ENCODE measurements around the gene WNT1.

Gene WNT1

DNA sequence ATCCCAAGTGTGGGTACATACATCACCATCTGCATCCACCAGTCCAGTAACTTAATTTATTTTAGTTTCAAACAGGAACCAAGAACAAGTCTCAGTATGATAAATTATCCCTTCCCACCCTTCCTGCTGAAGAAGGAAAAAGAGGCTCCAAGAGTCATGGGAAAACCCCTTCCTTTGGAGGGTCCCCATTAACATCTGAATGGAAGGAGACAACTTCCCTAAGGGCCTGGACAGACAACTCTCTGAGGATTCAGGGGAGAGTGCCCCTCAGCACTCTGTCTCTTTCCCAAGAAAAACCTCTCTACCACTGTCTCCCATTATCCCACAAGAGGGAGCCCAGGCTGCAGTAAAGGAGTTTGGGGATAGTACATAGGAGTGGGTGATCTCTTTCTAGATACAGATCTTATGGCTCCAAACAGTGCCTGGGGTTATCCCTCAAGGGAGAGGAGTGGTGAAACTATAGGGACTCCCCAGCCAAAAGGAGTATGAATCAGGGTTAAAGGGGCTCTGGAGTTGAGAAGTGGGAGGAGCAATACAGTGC lies 12.8 kb upstream of the WNT1 start:
- DNase-seq, result peak; percentile 34

DNA sequence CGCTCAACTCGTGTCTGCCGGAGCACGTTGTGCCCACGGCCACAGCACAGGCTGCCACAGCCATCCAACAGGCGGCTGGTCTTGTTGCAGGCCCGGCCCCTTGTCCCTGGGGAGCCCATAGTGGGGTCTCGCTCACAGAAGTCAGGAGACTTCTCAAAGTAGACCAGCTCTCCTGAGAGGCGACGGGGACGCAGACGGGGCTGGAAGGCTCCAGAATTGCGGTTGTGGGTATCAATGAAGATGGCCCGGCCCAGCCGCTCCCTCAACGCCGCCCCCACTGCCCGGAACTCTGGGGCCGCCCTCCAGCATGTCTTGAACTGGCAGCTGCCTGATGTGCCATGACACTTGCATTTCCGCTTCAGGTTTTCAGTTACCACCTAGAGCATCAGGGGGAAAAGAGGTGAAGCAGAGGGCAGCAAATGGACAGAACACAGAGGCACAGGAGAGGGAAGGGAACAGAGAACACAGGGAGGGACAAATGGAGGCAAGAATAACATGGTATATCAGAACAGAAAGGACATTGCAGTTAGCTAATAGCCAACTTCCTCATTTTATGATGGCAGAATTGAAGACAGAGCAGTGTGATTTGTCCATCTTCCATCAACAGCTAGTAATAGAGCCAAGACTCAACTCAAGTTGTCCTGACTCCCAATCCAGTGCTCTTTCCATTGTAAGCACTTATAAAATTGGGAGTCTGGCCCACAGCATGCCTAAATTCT lies 11.8 kb upstream of the WNT1 start:
- DNase-seq, result no peak

DNA sequence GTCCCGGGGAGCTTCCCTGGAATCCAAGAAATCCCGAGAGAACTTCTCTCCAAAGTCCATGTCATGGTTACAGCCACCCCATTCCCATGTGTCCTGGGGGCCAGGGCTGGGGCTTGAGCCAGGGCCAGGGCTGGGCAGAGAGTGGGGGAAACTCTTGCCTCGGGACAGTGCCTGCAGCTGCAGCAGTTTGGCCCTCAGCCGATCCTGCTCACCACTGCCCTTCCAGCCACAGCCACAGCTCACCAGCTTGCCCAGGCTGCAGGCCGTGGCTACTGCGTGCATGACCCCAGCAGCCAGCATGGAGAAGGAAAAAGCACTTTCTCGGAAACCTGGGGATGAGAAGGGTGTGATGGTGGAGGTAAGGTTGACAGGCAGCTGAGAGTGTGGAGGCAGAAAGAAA lies 10.1 kb upstream of the WNT1 start:
- DNase-seq, result no peak

DNA sequence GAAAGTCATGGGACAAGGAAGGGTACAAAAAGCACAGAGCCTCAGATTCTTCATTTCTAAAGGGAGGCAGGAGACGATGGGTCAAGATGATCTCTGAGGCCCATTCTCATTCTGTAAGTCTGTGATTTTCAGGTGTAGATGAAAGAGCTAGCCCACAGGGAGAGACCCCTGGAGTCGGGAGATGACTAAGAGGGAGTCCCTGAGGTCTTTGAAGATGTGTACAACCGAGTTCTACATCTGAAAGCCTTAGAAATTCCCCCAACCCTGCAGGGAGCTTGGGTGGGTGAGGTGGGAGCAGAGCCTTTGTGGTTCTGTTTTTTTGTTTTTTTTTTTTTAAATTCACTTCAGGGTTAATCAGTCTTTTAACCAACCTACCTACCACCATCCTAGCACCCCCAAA lies 9.7 kb upstream of the WNT1 start:
- DNase-seq, result no peak

DNA sequence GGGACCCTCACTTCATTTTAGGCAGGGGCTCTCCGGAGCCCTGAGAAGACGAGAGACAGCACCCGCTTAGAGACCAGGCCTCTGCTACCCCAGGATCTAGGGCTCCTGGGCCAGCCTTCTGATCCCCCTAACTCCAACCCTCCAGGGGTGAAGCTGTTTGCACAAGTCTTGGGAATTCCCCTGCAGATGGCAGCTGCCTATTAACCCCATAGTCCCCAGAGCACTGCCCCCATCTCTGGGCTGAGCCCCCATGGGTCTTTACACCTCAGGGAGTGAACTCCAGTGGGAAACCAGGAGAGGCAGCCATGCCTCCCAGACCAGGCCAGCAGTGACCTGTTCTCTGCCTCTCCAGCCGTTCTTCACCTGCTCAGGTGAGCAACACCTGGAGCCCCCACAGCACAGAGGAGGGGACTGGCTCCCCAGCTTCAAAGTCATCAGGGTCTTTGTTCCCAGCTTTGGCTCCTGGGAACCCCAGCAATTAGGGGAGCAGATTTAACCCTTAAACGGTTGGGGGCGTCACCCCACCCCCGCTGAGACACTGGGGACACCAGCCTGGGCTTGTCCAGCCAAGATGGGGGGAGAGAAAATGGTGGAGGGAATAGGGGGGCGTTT lies 8.9 kb upstream of the WNT1 start:
- no peak for DNase-seq

DNA sequence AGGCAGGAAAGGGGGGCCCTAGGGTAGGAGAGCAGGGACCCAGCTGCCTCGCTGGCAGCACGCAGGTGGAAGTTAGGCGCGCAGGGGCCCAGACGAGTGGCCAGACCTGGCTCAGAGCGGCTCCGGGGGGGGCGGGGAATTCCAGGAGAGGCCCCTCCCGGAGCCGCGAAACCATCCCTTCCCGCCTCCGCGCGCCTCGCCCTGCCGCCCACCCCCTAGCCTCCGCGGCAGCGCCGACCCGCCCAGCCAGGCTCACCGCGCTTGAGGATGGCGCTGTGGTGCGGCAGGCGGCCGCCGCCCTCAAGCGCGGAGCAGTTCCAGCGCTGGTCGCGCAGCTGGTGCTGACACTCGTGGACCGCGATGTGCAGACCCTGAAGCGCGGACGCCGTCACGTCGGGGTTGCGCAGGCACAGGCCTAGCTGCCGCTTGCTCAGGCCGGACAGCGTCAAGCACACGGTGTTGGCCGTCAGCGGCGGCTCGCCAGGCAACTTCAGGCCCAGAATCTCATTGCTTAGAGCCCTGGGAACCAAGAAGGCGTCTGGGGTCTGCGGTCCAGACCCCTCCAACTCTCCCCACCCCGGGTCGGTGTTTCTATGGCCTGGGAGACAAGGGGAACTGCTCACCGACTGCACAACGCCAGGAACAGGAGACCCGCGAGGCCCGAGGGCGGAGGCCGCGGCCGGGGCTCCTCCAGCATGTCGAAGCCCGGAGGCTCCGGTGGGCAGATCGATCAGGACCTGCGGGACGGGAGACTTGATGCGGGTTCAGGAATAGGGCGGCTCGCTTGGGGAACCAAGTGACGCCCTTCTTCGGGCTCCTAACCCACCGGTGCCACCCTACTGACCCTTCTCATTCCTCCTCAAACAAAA lies 8.1 kb upstream of the WNT1 start:
- DNase-seq, result no peak

DNA sequence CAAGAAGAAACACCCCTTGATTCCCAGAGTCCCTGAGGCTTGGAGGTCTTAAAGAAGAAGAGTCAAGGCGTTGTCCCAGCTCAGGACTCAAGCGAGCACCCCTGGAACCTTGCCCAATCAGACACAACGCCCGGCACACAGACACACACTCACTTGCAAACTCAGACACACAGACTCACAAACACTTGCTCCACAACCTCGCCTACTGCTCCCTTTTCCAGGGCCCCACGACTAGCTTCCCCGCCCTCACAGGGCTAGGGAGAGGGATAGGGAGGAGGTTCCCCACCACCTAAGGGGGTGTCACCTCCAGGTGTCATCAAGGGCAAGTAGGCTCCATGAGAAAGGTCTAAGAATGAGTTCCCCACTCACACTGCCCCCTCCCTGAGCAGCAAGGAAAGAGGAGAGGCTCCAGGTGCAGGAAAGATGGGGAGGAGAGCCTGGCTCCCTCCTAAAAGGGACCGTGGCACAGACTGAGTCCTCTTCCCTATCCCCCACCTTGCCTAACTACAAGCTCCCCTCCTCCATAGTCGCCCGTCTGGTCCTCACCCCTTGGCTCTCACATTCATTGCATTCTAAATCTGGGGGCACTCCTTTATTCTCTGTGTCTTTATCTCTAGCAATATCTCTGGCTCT lies 7.3 kb upstream of the WNT1 start:
- no peak for DNase-seq

DNA sequence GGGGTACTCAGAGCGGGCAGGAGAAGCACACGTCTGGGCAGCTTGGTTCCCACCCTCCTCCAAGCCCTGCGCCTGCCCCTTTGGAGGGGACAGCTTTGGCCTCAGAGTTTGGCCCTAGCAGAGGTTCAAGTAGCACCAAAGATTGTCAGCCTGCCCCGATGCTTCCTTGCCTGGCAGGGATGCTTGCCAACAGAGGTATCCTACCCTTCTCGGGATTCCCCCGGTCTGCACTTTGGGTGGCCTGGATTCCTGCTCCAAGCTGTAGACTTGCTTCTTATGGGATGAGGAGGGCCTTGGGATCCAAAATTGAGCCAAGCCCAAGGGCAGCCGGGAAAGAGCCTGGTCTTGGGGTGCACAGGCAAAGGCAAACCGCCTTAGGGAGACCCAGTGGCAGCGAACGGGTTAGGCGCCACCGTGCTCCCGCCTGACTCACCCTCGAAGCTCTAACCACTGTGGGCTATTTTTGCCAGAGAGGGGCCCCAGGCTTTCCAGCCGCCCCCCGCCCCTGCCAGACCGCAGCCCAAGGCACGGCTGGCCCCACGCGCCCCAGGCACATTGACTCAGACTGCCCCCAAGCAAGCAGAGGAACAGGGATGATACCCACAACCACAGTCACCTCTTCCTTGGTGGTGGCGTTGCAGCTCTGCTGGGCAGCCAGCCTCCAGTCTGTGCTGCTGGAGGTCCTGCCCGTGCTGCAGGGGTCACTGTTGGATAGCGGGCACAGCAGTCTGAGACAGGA lies 5.7 kb upstream of the WNT1 start:
- DNase-seq, result peak; percentile 71

DNA sequence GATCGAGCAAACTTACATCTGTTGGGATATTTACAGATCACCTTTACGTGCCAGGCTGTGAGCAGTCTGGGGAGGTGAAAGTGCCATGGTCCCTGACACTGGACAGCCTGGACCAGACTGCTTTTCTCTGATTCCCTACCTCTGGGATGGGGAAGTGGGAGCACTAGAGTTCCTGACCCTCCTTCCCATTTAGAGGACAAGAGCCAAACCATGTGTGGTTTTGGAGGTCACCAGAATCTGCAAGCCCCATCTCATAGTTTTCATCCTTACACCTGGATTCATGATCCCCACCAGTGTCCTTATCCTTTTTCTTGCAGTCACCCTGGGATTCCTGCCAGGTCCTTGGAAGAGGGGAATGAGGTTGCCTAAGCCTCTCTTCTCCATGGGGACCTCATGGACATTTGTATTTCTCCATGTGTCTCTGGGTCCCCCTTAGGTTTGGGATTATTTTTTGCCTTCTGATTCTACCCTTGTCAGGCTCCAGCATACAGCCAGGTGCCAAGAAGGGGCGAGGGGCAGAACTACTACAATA lies 5.1 kb upstream of the WNT1 start:
- no peak for DNase-seq

DNA sequence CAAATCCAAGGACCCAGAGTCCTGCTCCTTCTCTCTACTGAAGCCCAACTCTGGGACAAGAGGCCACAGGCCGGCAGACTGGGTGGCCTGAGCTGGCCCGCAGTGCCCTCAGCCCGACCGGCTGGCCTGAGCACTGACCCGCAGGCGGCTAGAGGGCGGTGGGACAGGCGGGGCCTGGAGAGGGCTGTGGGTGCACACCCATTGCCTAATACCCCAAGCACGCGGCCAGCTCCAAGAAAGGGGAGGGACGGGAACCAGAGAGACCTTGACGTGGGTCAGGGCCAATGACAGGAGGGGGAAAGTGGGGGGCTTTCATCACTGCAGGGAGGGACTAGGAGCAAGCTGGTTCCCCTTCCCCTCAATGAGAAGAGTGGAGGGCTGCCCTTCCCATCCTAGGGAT lies 4.6 kb upstream of the WNT1 start:
- no peak for DNase-seq

DNA sequence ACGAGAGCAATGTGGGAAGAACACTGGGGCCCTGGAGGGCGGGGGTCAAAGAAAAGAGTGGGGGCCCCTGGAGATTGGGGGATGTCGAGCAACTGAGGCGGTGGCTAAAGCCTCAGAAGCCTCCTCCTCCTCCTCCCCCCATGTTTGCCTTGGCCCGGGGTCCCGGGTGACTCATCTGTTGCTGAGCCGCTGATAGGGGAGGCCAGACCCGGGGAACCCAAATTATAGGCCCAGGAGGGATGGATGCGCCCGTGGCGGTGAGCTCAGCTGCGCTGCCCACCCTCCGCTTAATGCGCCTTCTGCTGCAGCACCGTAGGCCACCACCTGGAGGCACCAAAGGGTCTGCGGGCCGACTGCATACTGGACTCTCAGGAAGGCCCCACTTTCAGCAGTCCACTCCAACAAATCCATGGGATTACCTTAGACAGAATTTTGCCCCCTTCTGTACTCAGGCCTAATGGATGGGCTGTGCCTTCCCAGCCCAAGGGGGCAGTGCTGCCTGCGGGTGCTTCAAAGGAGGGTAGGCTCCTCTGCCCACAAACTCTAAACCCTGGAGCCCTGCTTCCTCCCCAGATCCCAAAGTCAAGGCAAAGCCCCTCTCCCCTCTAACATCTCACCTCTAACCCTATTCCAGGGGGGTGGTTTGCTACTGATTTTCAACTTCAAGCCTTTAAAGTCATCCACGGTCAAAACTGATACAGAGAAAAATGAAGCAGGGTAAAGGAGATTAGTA lies 4.0 kb upstream of the WNT1 start:
- DNase-seq, result peak; percentile 76

DNA sequence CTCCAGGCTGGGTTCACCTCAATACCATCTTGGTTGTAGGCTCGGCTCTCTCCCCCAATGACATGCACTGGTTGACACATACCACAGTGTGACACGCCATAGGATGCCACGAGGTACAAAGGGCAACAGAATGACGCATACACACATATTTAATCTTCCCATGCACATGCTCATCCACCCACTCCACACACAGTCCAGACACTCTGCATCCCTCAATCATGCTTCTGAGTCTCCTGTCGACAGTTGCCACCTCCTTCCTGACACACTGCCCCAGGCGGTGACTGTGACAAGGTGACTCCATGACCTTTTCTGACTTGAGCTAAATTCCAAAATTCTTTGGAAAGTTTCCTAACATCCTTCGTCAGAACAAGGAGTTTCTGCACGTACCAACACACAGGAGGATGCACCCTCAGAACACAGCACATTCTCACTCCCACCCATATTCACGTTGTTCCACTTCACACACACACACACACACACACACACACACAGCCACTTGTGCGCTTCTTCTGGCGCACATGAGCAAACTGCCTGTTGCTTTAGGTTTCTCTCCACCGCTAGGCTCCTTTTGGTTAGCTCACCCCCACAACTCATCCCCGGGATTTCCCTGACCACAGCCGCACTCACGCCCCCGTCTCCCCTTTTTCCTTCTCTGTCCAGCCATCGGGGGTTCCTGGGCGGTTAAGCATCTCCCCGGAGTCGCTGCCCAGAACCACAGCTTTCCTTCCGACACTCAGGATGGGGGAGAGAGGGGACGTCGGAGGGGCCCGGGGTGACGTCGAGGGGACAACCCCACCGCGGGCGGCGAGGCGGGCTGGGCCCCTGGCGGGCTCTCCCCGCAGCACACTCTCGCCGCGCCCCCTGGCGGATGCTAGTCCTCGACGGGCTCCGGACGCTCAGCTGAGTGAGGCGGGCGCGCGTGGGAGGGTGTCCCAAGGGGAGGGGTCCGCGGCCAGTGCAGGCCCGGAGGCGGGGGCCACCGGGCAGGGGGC lies 536 bp upstream of the WNT1 start:
- DNase-seq, result peak; percentile 59

DNA sequence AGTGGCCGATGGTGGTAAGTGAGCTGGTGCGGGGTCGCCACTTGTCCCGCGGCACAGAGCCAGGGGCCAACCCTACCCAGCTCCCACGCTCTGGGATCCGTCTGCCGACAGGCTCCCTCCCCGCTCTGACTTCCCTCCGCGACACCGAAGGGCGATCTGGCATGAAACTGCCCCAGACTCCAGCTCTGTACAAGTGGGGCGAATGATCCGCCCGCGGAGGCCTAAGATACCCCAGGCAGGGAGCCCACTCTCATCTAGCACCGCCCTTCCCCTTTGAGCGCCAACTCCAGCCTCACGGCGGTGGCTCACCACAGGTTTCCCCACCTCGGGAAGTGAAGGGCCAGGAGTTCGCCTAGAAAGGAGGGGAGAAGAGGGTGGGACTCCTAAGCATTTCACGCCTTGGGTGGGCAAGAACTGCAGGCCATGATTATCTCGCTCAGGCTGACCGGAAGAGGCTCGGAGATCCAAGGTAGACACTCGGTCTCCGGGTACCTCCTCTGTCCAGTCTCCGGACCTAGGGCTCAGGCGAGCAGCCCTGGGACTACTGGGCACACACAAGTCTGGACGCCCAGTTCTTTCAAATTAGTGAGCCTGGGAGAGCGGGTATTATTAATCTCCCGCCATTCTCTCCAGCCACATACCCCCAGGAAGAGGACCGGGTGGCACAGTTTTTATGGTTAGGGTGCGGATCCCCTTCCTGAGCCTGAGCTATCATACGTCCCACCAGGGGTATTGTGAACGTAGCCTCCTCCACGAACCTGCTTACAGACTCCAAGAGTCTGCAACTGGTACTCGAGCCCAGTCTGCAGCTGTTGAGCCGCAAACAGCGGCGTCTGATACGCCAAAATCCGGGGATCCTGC lies 849 bp downstream of the WNT1 start:
- DNase-seq, result no peak

DNA sequence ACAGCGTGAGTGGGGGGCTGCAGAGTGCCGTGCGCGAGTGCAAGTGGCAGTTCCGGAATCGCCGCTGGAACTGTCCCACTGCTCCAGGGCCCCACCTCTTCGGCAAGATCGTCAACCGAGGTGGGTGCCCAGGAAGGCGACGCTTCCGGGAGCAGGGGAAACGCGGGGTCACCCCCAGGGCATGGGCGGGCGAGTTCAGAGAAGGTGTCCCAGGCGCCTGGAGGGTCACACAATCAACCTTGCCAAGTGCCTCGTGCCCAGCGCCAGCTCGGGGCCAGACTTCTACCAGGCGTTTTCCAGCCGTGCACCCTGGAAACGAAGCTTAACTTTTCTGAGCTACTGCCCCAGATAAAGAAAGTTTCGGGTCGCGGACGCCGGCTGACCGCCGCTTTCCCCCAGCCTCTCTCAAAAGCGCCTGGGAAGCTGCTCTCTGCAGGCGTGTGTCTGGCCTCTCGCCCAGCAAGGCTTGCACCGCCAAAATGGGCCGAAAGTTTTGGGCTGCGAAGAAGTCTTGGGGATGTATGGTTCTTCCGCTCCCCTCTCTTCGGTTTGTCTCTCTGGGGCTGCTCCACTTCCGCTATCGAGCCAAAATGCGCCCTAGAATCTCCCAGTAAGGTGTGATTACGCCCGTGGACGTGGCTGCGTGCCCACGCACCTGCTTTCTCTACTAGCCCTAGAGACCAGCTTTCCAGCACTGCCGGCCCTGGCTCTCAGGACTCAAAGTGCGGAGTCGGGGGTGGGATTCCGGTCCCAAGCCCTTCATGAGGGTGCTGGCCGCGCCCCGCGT lies 1.7 kb downstream of the WNT1 start:
- DNase-seq, result no peak

DNA sequence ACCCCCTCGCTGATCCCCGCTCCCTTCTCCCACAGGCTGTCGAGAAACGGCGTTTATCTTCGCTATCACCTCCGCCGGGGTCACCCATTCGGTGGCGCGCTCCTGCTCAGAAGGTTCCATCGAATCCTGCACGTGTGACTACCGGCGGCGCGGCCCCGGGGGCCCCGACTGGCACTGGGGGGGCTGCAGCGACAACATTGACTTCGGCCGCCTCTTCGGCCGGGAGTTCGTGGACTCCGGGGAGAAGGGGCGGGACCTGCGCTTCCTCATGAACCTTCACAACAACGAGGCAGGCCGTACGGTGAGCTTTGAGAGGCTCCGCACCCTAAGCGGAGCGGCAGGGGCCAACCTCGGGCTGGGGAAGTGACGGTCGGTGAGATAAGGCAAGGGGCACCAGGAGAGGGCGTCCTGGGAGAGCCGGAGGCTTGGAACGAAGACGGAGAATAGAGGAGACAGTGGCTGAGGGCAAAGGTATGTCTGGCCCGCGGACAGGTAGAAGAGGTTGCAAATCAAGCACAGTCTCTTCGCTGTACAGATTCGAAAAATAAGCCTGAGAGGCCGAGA lies 2.3 kb downstream of the WNT1 start:
- DNase-seq, result no peak

DNA sequence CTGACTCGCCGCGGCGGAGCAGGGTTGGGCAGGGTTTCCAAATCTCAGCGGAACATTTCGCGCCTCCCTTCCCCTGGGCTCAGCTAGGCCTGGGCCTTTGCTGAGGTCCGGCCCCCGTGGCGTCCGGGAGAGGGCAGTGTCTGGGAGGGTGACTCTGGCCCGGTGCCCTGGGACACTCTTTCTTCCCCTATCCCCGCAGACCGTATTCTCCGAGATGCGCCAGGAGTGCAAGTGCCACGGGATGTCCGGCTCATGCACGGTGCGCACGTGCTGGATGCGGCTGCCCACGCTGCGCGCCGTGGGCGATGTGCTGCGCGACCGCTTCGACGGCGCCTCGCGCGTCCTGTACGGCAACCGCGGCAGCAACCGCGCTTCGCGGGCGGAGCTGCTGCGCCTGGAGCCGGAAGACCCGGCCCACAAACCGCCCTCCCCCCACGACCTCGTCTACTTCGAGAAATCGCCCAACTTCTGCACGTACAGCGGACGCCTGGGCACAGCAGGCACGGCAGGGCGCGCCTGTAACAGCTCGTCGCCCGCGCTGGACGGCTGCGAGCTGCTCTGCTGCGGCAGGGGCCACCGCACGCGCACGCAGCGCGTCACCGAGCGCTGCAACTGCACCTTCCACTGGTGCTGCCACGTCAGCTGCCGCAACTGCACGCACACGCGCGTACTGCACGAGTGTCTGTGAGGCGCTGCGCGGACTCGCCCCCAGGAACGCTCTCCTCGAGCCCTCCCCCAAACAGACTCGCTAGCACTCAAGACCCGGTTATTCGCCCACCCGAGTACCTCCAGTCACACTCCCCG lies 3.0 kb downstream of the WNT1 start:
- no peak for DNase-seq

DNA sequence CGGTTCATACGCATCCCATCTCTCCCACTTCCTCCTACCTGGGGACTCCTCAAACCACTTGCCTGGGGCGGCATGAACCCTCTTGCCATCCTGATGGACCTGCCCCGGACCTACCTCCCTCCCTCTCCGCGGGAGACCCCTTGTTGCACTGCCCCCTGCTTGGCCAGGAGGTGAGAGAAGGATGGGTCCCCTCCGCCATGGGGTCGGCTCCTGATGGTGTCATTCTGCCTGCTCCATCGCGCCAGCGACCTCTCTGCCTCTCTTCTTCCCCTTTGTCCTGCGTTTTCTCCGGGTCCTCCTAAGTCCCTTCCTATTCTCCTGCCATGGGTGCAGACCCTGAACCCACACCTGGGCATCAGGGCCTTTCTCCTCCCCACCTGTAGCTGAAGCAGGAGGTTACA lies 3.6 kb downstream of the WNT1 start:
- no peak for DNase-seq

Measured in fibroblast of skin of right biceps (primary cell).